HG02852 (cell line): Measurements from ENCODE around the gene RNASEH2A.
A peak's percentile ranks its signal among the peaks of the same experiment; 100 is the strongest.

ENCODE experiments used
- ATAC-seq: cut with Tn5 transposase; IDR thresholded peaks from one replicate; pipeline ENCODE4 v1.9.1; 2021; ENCODE audit warnings: mild to moderate bottlenecking, moderate library complexity; ENCODE audit not compliant: unreplicated experiment

The RNASEH2A gene

GRCh38 chr19:12806242-12807081, at the start of gene RNASEH2A:
Gene RNASEH2A, plus strand, starts transcription at chr19:12806584. Its CDS starts 90 bp downstream, at chr19:12806674.
- peak; percentile 80 for ATAC-seq

- ATAC-seq = no peak
Observed at GRCh38 chr19:12757544-12758274, 48.7 kb upstream of the RNASEH2A start.

GRCh38 chr19:12759686-12760085, 46.7 kb upstream of the RNASEH2A start:
- no peak for ATAC-seq

- no peak for ATAC-seq
Observed at GRCh38 chr19:12763100-12763499, 43.3 kb upstream of the RNASEH2A start.

- ATAC-seq = no peak
Observed at GRCh38 chr19:12764698-12765097, 41.7 kb upstream of the RNASEH2A start.

- ATAC-seq = no peak
Observed at GRCh38 chr19:12766051-12766521, 40.3 kb upstream of the RNASEH2A start.

GRCh38 chr19:12767150-12767549, 39.2 kb upstream of the RNASEH2A start:
- no peak for ATAC-seq

GRCh38 chr19:12767666-12768065, 38.7 kb upstream of the RNASEH2A start:
- ATAC-seq = no peak

GRCh38 chr19:12769689-12770088, 36.7 kb upstream of the RNASEH2A start:
- ATAC-seq = no peak

GRCh38 chr19:12770922-12771321, 35.5 kb upstream of the RNASEH2A start:
- ATAC-seq = no peak

- no peak for ATAC-seq
Observed at GRCh38 chr19:12772323-12772722, 34.1 kb upstream of the RNASEH2A start.

- no peak for ATAC-seq
Observed at GRCh38 chr19:12773571-12773970, 32.8 kb upstream of the RNASEH2A start.

GRCh38 chr19:12774588-12775555, 31.5 kb upstream of the RNASEH2A start, which contains the start of gene HOOK2:
Gene HOOK2, minus strand, starts transcription at chr19:12775552. Its CDS starts 103 bp downstream, at chr19:12775449.
- ATAC-seq = peak; percentile 4

GRCh38 chr19:12777217-12778016, 29.0 kb upstream of the RNASEH2A start:
- ATAC-seq = no peak

GRCh38 chr19:12778017-12778904, 28.1 kb upstream of the RNASEH2A start:
- ATAC-seq = no peak

GRCh38 chr19:12778905-12779161, 27.6 kb upstream of the RNASEH2A start:
- no peak for ATAC-seq

GRCh38 chr19:12779162-12779993, 27.0 kb upstream of the RNASEH2A start:
- ATAC-seq = no peak

- no peak for ATAC-seq
Observed at GRCh38 chr19:12782174-12782423, 24.3 kb upstream of the RNASEH2A start.
